Stimulated activated CD4-positive, alpha-beta T cell treated with anti-CD3 and anti-CD28 coated beads, Interleukin-2, amount 100 ng/mL, for 4 hours (primary cell): ENCODE measurements around the gene CFAP92.

ENCODE experiments used
- DNase-seq: peaks from one replicate; pipeline ENCODE4 v3.0.0-alpha.2; 2020; ENCODE audit warnings: low read depth

Gene CFAP92

DNA sequence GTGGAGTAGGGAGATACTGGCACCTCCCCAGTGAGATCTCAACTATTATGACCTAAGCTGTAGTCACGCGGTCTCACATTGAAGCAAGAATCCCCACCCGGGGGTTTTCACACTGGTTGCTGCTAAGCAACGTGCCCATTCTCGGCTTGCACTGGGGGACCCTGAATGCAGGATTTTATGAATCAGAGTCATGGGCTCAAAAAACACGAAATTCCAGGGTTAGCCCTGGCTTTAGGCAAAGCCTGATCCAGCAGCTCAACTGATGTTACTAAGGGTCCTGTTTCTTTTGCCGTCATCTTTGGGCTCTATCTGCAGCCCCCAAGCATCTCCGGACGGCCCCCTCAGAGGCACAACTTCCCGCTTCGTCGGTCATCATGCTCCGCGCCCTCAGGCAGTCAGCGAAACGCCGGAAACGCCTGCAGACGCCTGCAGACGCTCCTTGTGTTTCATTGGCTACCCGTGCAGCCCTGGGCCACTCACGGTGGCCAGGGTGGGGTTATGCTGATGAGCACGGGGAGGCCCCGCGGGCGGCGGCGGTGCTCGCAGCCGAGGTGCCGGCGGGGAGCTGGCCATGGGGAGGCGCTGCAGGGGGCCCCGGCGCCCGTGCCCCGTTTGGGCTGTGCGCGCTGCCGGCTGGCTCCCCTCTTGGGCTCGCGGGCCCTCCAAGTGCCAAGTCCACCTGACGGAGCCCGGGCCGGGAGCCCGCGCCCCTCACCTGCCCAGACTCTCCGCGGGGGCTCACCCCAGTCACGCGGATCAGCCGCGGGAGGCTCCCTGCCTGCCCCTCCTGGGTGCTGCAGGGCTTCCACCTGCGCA lies 33.1 kb upstream of the CFAP92 start:
- peak; percentile 82 for DNase-seq

DNA sequence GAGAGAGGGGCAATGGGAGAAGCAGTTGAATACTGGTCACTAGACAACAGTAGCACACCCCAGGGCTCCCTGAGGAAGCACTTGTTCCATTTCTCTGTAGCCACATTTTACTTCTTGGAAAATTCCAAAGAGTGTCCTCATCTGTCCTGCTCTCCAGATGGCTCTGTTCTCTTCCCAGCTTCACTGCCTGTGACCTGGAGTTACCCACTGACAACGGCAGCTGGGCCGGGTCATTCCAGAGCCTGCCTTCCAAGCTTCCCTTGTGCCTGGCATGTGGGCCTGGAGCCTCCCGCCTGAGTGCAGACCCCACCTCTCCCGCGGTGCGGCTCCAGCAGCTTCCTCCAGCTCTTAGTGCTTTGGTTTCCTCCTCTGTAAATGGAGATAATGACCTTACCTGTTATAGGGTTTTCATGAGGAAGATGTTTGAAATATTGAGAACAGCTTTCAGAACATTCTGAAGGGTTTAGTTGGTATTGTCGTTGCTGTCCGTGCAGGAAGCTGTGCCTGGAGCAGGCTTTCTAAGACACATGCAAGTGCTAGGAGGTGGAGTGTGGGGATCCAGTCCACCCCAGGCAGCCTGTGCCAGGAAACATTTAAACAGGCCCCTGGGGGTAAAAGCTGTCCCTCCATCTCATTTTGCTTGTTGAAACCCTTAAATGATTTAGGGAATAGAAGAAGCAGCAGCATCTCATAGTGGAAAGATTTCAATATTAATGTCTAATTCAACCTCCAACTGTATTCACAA lies 32.0 kb upstream of the CFAP92 start:
- DNase-seq = no peak

DNA sequence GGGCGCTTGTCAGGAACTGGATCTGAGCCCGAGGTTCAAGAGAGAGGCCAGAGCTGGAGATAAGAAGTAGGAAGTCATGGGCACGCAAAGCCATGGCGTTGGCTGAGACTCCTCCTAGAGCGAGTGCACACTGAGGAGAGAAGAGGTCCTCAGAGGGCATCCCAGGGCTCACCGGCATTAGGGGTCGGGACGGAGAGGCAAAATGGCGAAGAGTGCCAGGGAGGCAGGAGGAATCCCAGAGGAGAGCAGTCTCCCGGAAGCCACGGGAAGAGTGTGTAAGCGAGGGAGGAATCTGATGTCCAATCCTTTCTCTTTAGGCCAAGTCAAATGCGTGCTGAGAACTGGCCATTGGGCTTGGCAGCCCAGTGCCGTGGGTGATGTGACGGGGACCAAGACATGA lies 31.2 kb upstream of the CFAP92 start:
- DNase-seq = no peak

DNA sequence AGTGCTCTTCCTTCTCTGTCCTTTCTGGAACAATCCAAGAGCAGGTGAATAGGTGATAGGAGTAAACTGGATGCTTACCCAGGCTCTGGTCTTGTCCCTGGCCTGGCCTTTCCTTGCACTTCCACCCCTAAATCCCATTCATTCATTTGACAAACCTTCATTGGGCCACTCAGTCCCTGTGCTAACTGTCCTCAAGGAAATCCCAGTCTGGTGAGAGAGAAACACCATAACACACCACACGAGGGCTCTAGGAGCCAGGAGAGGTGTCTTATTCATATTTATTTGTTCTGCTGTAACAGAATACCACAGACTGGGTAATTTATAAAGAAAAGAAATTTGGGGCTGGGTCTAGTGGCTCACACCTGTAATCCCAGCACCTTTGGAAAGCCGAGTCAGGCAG lies 30.0 kb upstream of the CFAP92 start:
- no peak for DNase-seq

DNA sequence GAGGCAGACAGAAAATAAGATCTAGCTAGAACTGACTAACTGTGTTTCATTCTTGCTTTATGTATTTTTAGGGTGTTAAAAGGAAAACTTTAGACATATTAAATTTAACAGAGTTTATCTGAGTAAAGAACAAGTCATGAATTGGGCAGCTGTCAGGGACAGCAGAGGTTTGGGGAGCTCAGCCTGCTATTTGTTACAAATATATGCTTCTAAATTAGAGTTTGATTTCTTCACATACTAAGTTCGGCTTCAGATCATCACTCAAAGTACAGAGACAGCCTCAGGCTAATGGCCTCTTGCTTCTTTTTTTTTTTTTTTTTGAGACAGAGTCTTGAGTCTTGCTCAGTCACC lies 29.1 kb upstream of the CFAP92 start:
- no peak for DNase-seq

DNA sequence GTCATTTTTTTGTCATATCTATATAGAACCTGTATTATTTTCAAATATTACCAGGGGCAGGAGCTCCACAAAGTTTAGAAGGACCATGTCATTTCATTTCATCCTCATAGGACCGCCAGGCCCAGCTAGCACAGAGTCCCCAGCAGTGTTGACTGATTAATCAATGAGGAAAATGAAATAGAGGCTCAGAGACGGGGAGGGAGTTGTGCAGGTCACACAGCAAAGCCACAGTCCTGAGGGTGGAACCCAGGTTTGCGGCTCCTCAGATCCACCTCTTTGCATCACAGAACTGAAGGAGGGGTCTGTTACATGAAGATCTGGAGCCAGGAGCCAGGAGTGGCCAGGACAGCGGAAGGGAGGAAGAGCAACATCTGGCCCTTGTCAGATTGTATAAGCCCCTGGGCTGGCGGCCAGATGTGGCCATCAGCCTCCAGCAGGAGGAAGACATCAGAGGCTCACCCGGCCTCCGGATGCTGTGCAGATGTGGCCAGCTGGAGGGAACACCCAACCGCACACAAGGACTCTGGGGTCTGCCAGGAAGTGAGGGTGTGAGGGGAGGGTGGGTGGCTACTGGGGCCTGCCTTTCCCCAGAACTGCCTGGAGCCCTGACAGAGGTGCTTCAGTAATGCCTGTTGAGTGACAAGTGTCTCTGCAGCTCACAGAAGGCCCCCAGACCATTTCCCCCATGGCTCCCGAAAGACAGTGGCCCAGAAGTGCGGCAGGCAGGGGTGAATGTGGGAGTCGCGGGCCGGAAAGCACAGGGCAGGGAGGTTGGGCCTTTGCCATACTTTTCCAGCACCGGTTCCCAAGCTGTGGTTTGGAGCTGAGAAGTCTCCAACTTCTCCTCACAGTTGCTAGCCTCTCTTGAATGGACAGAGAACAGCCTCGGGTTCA lies 28.5 kb upstream of the CFAP92 start:
- DNase-seq = no peak

DNA sequence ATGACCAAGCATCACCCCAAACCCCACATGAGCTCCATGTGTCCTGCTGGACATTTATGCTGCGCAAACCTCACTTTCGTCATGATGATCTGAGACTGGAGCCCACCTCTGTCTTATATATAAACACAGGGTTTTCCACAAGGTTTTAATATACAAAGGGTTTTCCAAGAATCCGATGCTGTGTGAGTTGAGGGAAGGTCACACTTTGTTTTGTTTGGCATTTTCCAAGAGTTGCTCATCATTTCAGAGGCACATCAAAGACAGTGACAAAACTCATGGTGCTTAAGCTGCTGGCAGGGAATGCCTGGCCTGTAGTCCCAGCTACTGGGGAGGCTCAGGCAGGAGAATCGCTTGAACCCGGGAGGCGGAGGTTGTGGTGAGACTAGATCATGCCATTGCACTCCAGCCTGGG lies 27.3 kb upstream of the CFAP92 start:
- DNase-seq = no peak

DNA sequence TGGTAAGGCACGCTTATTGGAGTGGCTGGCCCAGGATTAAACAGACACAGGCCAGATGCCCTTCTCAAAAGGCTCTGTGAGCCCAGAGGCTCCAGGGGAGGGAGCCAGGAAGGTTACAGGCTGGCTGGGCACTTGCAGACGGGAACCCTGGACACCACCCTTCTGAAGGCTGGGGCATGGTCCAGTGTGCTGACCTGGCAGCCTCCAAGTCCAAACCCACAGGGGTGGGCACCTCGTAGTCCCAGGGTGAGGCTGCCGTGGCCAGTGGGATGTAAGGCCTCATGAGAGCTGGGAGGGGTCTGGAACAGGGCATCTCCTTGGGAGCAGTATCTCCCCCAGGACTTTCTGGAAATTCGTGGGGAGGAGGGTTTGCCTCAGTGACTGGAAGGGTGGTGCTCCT lies 26.8 kb upstream of the CFAP92 start:
- DNase-seq = no peak

DNA sequence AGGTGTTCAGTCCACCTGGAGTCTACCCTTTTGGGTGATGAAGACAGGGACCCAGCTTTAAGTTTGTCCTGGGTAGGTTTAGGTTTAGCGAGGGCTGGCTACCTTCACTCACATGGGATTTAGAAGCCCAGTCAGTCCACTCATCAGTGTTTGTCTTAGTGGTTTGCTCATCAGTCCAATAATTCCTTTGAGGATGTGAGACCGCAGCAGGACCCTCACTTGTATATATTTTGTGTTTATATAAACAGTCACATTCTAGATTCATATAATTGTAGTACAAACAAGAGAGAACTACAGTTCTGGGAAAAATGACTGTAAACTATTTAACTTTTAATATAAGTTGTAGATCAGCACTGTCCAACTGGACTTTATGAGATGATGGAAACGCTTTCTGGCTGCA lies 25.4 kb upstream of the CFAP92 start:
- no peak for DNase-seq

DNA sequence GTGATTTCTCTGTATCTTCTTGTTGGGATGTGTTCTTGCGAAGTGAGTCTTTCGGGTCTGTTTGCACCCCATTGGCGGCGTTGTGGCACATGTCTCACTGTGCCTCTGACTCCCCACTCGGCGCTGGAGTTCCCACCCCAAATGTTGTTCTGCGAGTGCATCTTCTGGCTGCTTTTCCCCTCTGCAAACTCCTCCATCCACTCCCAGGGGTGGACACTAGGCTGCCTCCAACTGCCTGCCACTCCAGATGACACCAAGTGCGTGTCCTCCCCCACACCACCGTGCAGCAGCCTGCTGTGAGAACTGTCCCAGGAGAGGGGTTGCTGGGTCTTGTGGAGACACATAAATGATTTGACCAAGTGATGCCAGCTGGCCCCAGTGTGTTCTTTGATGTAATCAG lies 24.9 kb upstream of the CFAP92 start:
- DNase-seq = no peak

DNA sequence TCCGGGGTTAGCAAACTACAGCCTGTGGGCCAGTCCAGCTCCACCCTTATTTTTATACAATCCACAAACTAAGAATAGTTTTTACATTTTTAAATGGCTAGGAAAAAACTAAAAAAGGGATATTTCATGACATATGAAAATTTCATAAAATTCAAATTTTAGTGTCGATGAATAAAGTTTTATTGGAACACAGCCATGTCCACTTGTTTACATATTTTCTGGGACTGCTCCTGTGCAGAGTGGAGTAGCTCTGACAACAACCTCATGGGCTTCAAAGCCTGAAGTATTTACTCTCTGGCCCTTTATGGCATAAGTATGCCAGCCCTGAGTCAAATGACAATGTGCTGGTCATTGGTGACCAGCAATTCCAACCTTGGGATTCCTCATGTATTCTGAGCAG lies 24.4 kb upstream of the CFAP92 start:
- DNase-seq = no peak

DNA sequence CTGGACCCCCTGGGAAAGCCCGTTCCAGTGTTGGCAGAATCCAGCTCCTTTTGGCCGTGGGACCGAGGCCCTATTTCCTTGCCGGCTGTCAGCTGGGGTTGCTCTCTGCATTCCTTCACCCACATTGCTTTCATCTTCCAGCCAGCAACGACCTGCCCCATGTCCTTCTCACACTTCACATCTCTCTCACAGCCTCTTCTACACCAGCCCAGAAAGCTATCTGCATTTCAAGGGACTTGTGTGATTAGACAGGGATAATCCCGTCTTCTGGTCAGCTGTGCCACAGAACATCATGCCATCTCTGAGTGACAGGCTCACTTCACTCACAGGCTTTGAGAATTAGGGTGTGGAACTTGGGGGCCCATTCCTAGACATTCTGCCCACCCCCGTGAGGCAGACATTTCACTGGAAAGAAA lies 23.6 kb upstream of the CFAP92 start:
- no peak for DNase-seq

DNA sequence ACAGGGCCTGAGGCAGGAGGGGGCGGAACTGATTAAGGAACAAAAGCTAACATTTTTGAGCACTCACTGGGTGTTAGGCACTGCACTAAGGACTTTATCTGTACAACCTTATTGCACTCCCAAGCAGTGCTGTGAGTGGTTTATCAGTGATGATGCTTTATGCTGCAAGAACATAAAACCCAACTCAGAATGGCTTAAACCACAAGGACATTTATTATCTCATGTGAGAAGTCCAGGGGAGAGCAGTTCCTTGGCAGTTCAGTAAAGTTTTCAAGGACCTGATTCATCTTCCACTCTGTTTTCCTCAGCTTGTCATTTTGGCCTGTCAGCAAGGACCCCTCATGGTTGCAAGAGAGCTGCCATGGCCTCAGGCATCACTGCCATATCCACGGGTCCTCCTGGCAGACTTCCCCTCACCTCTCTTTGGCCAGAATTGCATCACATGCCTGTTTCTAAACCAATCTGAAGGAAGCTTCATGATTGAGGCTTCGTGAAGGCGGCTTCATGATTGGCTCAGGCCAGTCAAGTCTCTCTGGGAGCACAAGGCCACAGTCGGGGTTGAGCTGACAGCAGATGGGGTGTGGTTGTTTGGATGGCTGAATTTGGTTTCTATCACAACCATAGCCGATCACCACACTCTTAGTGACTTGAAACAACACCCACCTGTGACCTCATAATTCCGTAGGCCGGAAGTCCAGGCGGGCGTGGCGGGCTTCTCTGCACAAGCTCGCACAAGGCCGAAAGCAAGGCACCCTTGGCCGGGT lies 23.0 kb upstream of the CFAP92 start:
- DNase-seq = no peak

DNA sequence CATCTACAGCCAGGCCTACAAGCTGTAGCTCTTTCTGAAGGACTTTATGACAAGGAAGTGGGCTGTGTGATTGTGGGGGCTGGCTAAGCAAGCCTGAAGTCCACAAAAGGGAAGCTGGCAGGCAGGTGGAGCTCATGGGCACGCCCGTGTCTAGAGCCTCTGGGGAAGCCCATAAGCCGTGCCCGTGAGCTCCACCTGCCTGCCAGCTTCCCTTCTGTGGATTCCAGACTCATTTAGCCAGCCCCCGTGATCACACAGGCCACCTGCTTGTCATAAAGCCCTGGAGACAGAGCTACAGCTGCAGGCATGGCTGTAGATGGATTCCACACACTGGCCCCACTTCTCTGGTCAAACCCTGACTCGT lies 22.5 kb upstream of the CFAP92 start:
- DNase-seq = no peak

DNA sequence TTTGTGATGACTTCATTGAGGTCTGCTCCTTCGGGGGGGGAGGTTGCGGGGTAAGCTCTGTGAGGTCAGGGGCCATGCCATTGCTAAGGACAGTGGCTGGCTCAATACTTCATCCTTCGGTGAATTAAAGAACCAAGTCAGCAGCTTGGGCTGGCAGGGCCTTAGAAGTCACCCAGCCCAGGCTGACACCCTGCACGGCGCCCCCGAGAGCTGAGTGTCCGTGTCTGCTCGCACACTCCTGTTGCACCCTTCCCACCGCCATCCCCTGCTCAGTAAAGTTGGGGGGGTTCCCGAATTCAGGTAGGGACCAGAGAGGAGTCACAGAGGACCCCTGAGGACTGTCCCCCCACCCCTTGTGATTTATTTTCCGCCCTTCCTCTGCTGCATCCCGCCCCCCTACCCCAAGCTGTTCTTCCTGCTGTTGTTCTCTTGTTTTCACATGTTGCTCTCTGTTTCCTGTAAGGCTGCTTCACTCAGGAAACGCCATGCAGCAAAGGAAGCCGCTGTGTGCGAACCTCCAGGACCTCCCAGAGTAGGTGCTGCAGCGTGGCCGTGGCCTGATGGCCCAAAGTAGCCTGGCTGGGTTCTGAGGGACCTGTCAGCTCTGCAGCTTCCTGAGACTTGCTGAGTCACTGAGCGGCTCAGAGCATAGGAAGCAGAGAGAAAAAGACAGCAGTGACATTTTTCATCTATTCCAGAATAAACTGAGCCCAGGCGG lies 21.7 kb upstream of the CFAP92 start:
- DNase-seq = no peak

DNA sequence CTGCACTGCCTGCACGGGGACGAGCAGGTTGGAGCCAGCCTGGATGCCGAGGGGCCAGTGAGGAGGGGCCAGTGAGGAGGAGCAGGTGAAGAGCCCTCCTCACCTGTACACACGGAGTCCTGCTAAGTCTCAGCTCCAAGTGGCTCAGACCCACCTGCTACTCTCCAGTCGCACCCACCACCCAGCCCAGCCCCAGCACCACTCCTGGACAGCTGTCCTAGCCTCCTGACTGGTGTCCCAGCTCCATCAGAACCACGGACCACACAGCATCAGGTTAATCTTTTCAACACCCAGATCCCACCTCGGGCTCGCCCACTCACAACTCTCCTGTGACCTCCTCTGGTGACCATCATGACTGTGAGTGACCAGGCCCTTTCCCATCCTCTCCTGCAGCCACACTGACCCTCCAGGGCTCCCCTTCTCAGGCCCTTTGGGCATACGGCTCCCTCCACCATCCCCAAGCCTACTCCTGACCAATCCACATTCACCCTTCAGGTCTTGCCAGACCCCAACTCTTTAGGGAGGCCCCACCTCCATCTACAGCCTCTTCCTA lies 21.0 kb upstream of the CFAP92 start:
- no peak for DNase-seq

DNA sequence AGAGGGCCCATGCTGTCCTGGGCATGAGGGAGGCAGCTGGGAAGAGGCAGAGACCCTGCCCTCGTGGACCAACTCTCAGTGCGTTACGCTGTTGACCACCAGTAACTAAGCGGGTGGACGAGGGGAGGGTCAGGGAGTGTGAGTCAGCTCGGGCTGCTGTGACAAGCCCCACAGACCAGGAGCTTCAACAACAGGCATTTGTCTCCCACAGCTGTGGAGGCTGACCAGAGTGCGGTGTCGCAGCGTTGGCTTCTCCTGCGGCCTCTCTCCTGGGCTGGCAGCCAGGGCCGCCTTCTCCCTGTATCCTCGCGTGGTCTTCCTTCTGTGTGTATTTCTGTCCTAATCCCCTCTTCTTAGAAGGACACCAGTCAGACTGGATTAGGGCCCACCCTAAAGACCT lies 20.3 kb upstream of the CFAP92 start:
- DNase-seq = no peak

DNA sequence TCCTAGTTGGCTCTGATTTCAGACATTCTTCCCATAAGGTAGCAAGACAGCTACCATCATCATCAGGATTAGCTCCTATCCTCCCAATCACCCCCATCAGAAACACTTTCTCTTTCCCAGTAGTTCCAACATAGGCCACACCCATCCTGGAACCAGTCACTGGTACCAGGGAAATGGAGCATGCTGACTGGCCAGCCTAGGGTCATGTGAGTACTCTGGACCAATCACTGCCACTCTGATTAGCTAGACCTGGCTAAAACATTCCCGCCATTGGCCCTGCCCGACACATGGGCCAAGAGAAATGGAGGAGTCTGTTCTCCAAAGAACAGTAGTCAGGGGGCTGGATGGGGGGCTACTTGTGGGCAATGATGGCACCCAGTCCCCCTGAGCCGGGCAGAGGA lies 19.6 kb upstream of the CFAP92 start:
- no peak for DNase-seq

DNA sequence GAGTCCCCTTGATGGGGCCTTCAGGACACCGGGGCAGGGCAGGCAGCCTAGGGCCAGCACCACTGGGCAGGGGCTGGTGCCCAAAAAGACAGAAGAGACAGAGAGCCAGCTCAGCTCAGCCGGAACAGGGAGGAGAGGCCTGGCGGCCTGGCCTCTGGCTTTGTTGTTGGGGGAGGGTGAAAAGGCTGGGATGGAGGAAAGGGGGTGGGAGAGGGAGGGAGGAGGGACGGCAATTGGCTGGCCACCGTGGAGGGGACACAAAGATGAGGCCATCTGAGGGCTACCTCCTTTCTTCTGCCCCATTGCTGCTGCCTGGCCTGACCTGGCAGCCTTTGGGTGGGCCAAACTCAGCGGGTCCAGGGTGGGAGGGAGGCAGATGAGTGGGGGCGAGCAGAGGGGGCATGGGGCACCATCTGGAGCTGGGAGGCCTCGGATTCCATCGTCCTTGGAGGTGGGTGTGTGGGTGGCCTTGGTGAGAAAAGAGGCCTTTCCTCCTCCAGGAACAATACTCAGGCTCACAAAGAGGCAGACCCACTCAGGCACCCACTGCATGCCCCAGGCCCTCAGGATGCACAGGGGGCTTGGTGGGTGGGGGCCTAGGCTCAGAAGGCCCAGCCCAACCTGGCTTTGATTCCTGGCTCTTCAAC lies 16.6 kb upstream of the CFAP92 start:
- DNase-seq = no peak

DNA sequence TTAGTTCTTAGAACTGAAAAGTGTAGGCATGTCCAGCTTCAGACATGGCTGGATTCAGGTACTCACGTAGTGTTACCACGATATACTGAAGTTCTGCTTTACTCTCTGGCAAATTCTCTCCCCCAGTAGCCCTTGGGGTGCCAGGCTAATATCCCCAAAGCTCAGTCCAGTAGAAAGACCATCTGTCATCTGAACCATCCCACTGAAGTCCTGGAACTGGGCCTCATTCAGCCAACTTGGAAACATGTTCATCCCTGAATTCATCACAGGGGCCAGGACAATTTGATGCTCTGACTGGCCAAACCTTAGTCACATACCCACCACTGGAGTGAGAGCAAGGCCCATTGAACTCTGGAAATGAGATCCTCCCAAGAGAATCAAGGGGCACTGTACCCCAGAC lies 15.4 kb upstream of the CFAP92 start:
- DNase-seq = no peak

DNA sequence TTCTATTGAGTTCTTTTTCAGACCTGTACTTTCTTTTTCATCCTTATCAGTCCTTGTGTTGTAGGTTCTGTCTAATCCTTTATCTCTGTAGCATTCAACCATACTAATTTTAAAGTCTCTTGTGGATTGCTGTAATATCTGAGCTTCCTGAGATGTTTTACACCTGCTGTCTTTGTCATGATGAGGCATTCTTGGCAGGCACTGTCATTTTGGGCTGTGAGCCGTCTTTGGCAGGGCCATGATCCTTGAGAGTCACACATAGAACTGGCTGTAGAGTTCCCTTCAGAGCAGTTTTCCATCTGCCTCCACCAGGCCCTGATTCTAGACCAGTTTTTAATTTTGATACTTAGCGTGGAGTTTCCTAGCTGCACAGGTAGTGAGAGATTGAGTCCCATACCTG lies 13.9 kb upstream of the CFAP92 start:
- no peak for DNase-seq
